Transverse colon (tissue), 4 donors: ENCODE measurements around the gene LSMEM2.

Experiments used
- EP300 ChIP-seq: sonication (generic); formaldehyde crosslinking; IDR thresholded peaks from one replicate; pipeline ENCODE4 v1.6.1; 2017; ENCODE audit warnings: antibody characterized with exemption, low read depth
- POLR2A ChIP-seq: fragments of 450-650 bp; IDR thresholded peaks from one replicate; pipeline ENCODE4 v1.6.1; 2016; ENCODE audit warnings: antibody characterized with exemption, mild to moderate bottlenecking, moderate library complexity
- POLR2AphosphoS5 ChIP-seq, 3 donors: sonication (generic); formaldehyde crosslinking; IDR thresholded peaks; one replicate each; pipeline ENCODE4 v1.6.1; 2016; ENCODE audit warnings: antibody characterized with exemption in 3 of 3
- TF ChIP-seq, protein P1 (sequence below), 5 experiments: fragments of 200-600 bp in 3 of 5; fragments of 450-650 bp in 2 of 5; sonication (generic) in 3 of 5; IDR thresholded peaks; 1 replicate in 2 of 5; 2 replicates in 3 of 5; pipeline ENCODE4 v1.5.1; 2016 to 2017; ENCODE audit warnings: antibody characterized with exemption in 5 of 5, inconsistent platforms in 3 of 5, mild to moderate bottlenecking in 2 of 5, moderate library complexity in 1 of 5

DNA sequence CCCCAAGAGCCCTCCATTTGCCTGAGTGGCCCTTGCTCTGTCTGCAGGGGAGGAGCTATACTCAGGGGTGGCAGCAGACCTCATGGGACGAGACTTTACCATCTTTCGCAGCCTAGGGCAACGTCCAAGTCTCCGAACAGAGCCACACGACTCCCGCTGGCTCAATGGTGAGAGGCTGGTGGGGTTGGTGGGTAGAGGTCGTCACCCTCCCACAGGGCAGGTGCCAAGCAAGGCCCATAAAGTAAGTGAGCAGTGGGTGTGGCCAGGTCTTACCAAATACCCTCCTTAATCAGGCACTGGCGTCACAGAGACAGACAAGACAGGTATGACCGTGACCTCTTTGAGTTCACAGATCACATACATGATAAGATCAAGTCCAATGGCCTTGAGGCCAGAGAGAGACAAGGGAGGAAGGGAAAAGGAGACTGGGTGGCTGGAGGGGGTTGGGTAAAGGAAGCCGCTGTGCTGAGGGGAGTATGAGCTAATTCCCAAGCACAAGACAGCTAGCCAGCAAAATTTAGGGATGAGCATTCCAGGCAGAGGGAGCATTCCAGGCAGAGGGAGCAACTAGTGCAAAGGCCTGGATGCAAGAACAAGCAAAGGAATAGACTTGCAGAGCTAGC is 7.5 kb upstream of the LSMEM2 start:
- TF ChIP-seq, protein P1, sequence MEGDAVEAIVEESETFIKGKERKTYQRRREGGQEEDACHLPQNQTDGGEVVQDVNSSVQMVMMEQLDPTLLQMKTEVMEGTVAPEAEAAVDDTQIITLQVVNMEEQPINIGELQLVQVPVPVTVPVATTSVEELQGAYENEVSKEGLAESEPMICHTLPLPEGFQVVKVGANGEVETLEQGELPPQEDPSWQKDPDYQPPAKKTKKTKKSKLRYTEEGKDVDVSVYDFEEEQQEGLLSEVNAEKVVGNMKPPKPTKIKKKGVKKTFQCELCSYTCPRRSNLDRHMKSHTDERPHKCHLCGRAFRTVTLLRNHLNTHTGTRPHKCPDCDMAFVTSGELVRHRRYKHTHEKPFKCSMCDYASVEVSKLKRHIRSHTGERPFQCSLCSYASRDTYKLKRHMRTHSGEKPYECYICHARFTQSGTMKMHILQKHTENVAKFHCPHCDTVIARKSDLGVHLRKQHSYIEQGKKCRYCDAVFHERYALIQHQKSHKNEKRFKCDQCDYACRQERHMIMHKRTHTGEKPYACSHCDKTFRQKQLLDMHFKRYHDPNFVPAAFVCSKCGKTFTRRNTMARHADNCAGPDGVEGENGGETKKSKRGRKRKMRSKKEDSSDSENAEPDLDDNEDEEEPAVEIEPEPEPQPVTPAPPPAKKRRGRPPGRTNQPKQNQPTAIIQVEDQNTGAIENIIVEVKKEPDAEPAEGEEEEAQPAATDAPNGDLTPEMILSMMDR (IDR thresholded peaks at IDR 0.05), result no peak
- TF ChIP-seq EP300, result no peak
- peak; percentile 29 for TF ChIP-seq POLR2A
- TF ChIP-seq POLR2AphosphoS5 (IDR thresholded peaks at IDR 0.05), result no peak
